A673 (cell line): Measurements from ENCODE around the gene EEF1A2. TPM values are rescaled to one million over a fixed set of nuclear protein-coding genes. Genes with fewer than 3 reads are reported as not detected.

ENCODE experiments used
- BruUV-seq: library from RNA; stranded (reverse); fragments of 400-500 nt; replicated peaks from 2 replicates; lab custom pipeline; 2021; lab: Mats Ljungman, UMichigan
- CTCF ChIA-PET: fragments of 300-600 bp; sonication (Branson Sonifier 250); formaldehyde crosslinking; loops from one replicate; lab custom pipeline; 2022; ENCODE audit warnings: antibody characterized with exemption; lab: Charles Lee
- POLR2A ChIA-PET: fragments of 300-600 bp; sonication (Branson Sonifier 250); formaldehyde crosslinking; loops from one replicate; lab custom pipeline; 2022; ENCODE audit warnings: antibody characterized with exemption; ENCODE audit not compliant: low non-redundant PET; lab: Charles Lee
- DNase-seq: peaks from one replicate; pipeline ENCODE4 v3.0.0-alpha.2; 2015; ENCODE audit warnings: low spot score
- H3K27ac ChIP-seq: fragments of 200-600 bp; sonication (generic); 2 replicates; pipeline ENCODE4 v1.5.1; 2016; ENCODE audit warnings: mixed run types, low read depth, mild to moderate bottlenecking, mixed read lengths, antibody characterized with exemption, low read length; ENCODE audit not compliant: poor library complexity, severe bottlenecking
- H3K27me3 ChIP-seq: fragments of 200-600 bp; sonication (generic); replicated peaks from 2 replicates; pipeline ENCODE4 v1.6.1; 2017; ENCODE audit warnings: mixed run types, low read depth, mild to moderate bottlenecking, mixed read lengths, antibody characterized with exemption, low read length; ENCODE audit not compliant: insufficient read depth, poor library complexity
- H3K36me3 ChIP-seq: fragments of 200-600 bp; sonication (generic); 2 replicates; pipeline ENCODE4 v1.6.1; 2016; ENCODE audit warnings: mixed run types, mild to moderate bottlenecking, mixed read lengths, antibody characterized with exemption, low read length; ENCODE audit not compliant: insufficient read depth, poor library complexity, severe bottlenecking
- H3K4me1 ChIP-seq: fragments of 200-600 bp; sonication (generic); 2 replicates; pipeline ENCODE4 v1.6.1; 2017; ENCODE audit warnings: mixed run types, mild to moderate bottlenecking, mixed read lengths, antibody characterized with exemption, low read length; ENCODE audit not compliant: insufficient read depth, poor library complexity, severe bottlenecking
- H3K4me3 ChIP-seq: fragments of 200-600 bp; sonication (generic); 2 replicates; pipeline ENCODE4 v1.5.1; 2016; ENCODE audit warnings: low read depth, mixed run types, mild to moderate bottlenecking, mixed read lengths, low read length; ENCODE audit not compliant: poor library complexity, severe bottlenecking
- H3K9me3 ChIP-seq: fragments of 200-600 bp; sonication (generic); 2 replicates; pipeline ENCODE4 v1.6.1; 2016; ENCODE audit warnings: mixed run types, low read depth, mild to moderate bottlenecking, mixed read lengths, antibody characterized with exemption, low read length; ENCODE audit not compliant: poor library complexity, severe bottlenecking
- EZH2 ChIP-seq: fragments of 200-600 bp; sonication (generic); IDR thresholded peaks from 2 replicates; pipeline ENCODE4 v1.6.1; 2017; ENCODE audit warnings: borderline replicate concordance, low read depth, mild to moderate bottlenecking, mixed read lengths, antibody characterized with exemption, low read length; ENCODE audit not compliant: poor library complexity, severe bottlenecking
- intact Hi-C: fragments of 100-400 bp; cut with micrococcal nuclease; formaldehyde crosslinking; loops from one replicate; pipeline ENCODE4 v1.10.0; 2022; ENCODE audit not compliant: unreplicated experiment
- total RNA-seq: library from RNA; stranded (reverse); gene quantifications from 2 replicates; pipeline ENCODE4 v1.2.3, GENCODE V29; 2021
- TF ChIP-seq, protein P1 (sequence below): fragments of 300-800, 200-600 bp; sonication (generic); conservative IDR thresholded peaks from 2 replicates; pipeline ENCODE4 v1.5.1; 2017; ENCODE audit warnings: low read depth, mild to moderate bottlenecking, antibody characterized with exemption, low read length, moderate library complexity, mixed read lengths

Gene EEF1A2
- total RNA-seq, 1 experiment from 2014 or later: 7.5 TPM

DNA sequence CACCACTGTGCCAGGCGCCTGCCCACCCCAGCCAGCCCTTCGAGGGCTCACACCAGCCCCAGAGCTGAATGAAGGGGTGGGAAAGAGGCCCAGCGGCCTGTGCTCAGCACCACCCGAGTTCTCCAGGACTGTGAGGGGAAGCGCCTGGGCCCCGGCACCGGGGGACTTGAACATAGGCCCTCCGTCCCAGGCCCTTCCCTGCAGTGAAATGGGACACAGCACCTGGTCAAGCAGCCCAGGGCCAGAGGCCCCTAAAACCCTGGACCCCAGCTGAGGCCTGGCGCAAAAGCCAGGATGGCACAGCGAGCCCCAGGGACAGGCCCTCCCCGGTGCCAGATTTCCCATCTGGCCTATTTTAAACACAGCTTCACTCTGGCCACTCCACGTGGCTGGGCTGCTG, 30.5 kb downstream of the EEF1A2 start:
- H3K27ac ChIP-seq: no peak overlapping the region
- peaks cover 26% of the 10 kb centered on the region for H3K27me3 ChIP-seq
- POLR2A ChIA-PET: no interaction called here
- no peaks in the 10 kb centered on the region for H3K9me3 ChIP-seq
- intact Hi-C loops: no loop called here
- CTCF ChIA-PET: no interaction called here
- TF ChIP-seq EZH2: no peak
- TF ChIP-seq, protein P1, sequence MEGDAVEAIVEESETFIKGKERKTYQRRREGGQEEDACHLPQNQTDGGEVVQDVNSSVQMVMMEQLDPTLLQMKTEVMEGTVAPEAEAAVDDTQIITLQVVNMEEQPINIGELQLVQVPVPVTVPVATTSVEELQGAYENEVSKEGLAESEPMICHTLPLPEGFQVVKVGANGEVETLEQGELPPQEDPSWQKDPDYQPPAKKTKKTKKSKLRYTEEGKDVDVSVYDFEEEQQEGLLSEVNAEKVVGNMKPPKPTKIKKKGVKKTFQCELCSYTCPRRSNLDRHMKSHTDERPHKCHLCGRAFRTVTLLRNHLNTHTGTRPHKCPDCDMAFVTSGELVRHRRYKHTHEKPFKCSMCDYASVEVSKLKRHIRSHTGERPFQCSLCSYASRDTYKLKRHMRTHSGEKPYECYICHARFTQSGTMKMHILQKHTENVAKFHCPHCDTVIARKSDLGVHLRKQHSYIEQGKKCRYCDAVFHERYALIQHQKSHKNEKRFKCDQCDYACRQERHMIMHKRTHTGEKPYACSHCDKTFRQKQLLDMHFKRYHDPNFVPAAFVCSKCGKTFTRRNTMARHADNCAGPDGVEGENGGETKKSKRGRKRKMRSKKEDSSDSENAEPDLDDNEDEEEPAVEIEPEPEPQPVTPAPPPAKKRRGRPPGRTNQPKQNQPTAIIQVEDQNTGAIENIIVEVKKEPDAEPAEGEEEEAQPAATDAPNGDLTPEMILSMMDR: no peak
- DNase-seq: no peak
- H3K4me1 ChIP-seq: peaks cover 5% of the 10 kb centered on the region
- BruUV-seq: no TSS peak
- H3K36me3 ChIP-seq: no peaks in the 10 kb centered on the region
- no peak overlapping the region for H3K4me3 ChIP-seq

DNA sequence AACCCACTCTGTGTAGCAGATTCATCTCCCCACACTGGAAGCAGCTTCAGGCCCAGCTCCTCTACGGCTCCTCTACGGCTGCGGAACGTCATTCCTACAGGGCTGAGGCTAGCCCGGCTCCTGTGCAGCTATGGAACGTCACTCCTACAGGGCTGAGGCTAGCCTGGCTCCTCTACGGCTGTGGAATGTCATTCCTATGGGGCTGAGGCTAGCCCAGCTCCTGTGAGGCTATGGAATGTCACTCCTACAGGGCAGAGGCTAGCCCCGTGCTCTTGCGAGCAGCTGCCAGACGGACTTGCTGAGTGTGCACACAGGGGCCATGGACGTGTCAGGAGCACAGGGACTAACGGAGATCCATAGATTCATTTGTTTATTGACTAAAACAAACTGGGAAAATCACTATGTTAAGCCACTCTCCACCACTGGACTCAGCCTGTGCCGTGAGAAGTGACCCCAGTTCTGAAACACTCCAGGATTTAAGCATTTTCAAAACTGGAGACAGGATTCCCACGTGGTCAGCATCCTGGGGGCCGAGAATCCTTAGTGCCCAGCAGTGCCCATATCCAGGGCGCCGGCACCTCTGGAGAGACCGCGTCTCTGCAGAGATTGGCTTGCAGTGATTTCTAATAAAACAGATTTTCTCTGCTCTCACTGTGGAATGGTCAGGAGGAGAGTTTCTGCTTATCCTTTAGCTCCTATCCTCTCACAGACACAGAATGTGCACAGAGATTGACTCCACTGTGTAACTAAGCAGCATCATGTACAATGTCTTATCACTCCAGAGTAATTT, 31.4 kb downstream of the EEF1A2 start:
- POLR2A ChIA-PET: no interaction called here
- no TSS peak for BruUV-seq

DNA sequence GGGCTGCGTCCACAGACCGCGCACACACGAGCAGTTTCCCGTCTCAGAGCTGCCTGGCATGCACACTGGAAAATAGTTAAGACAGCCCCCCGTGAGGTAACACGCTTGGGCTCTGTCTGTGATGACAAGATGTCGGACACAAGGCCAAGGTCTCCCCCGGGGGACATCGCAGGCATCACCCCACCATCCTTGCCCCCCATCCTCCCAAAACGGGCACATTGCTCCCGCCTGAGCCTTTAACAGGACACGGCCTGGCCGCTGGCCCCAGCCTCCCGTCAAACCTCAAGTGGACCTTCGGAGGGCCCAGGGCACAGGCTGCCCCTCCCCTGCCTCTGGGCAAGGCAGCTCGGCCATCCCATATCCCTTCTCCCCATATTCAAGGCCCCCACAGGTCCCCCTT, 32.0 kb downstream of the EEF1A2 start:
- Histone ChIP-seq H3K9me3 (no peaks in the 10 kb centered on the region), H3K27me3 (peaks cover 22% of the 10 kb centered on the region), H3K4me3 (no peak overlapping the region), H3K36me3 (no peaks in the 10 kb centered on the region), H3K4me1 (no peaks in the 10 kb centered on the region), H3K27ac (no peak overlapping the region)
- ChIA-PET CTCF (no interaction called here), POLR2A (interaction anchor here (0.5 kb wide), 1 partner anchor 364 kb away, joined by 3 read pairs; no protein-coding TSS in a partner anchor)
- no peak for TF ChIP-seq EZH2
- TF ChIP-seq, protein P1: no peak
- intact Hi-C loops: no loop called here
- no TSS peak for BruUV-seq
- DNase-seq: no peak

More for the DNA sequence above, 31.4 kb downstream of the EEF1A2 start:
- H3K36me3 ChIP-seq: no peaks in the 10 kb centered on the region
- H3K9me3 ChIP-seq: no peaks in the 10 kb centered on the region
- no peak overlapping the region for H3K27ac ChIP-seq
- CTCF ChIA-PET: no interaction called here
- no peaks in the 10 kb centered on the region for H3K4me1 ChIP-seq
- H3K27me3 ChIP-seq: peaks cover 26% of the 10 kb centered on the region
- no peak for TF ChIP-seq EZH2
- TF ChIP-seq, protein P1: no peak
- intact Hi-C loops: no loop called here
- no peak overlapping the region for H3K4me3 ChIP-seq
- no peak for DNase-seq
